DOHH2 (cell line): ENCODE data around the gene BPI.

Experiments used
- CTCF ChIP-seq: fragments of 200-600 bp; sonication (generic); IDR thresholded peaks from one replicate; pipeline ENCODE4 v1.5.1; 2014; ENCODE audit warnings: antibody characterized with exemption, mild to moderate bottlenecking, low read depth, low read length; ENCODE audit not compliant: poor library complexity, severe bottlenecking
- EZH2phosphoT487 ChIP-seq: fragments of 200-600 bp; sonication (generic); IDR thresholded peaks from 2 replicates; pipeline ENCODE4 v1.6.1; 2017; ENCODE audit warnings: borderline replicate concordance, mild to moderate bottlenecking, antibody characterized with exemption, low read length, moderate library complexity, mixed read lengths

- TF ChIP-seq CTCF (no peak), EZH2phosphoT487 (no peak)
These were observed 5.9 kb upstream of the BPI start for GRCh38 chr20:38297916-38298674.
